Ectodermal cell (in vitro differentiated cells): ENCODE results near the gene SH2B3.

Source experiments
- H3K27ac ChIP-seq: 2 replicates; pipeline ENCODE4 v1.7.0; 2013; ENCODE audit warnings: mild to moderate bottlenecking, low read depth, low read length; ENCODE audit not compliant: insufficient read depth, poor library complexity, severe bottlenecking
- H3K27me3 ChIP-seq: 2 replicates; pipeline ENCODE4 v1.7.0; 2013; ENCODE audit warnings: mild to moderate bottlenecking, low read length; ENCODE audit not compliant: insufficient read depth, control insufficient read depth, poor library complexity, severe bottlenecking
- H3K36me3 ChIP-seq: one replicate; pipeline ENCODE4 v1.7.0; 2013; ENCODE audit warnings: low read length; ENCODE audit not compliant: control insufficient read depth, insufficient read depth
- H3K4me1 ChIP-seq: one replicate; pipeline ENCODE4 v1.7.0; 2013; ENCODE audit warnings: low read length; ENCODE audit not compliant: control insufficient read depth, insufficient read depth
- H3K4me3 ChIP-seq: 2 replicates; pipeline ENCODE4 v1.7.0; 2013; ENCODE audit warnings: low read depth, low read length, control low read depth; ENCODE audit not compliant: insufficient read depth
- H3K9me3 ChIP-seq: 2 replicates; pipeline ENCODE4 v1.7.0; 2013; ENCODE audit warnings: mild to moderate bottlenecking, low read length, moderate library complexity; ENCODE audit not compliant: control insufficient read depth
- WGBS, 2 experiments: methylation state at CpG; one replicate each; pipeline ENCODE4 v1.1.7; 2013; ENCODE audit warnings: missing lambda C conversion rate in 2 of 2; 5-methylcytosine and 5-hydroxymethylcytosine counted together

The SH2B3 gene

GRCh38 chr12:111494676-111495075 is 89.0 kb downstream of the SH2B3 start:
- Histone ChIP-seq H3K36me3 (peaks cover 3% of the 10 kb centered on the region), H3K27ac (no peak overlapping the region)
- 91% methylated on average over 3 of the region's 4 CpGs for WGBS, 2 experiments

More at GRCh38 chr12:111494676-111495075, 89.0 kb downstream of the SH2B3 start:
- Histone ChIP-seq H3K27me3 (no peaks in the 10 kb centered on the region), H3K9me3 (no peaks in the 10 kb centered on the region), H3K4me3 (no peak overlapping the region), H3K4me1 (no peaks in the 10 kb centered on the region)
